COLO829 (cell line): ENCODE data around the gene SPINK14.

Source experiments
- DNase-seq: peaks from one replicate; pipeline ENCODE4 v3.0.0; 2012; ENCODE audit warnings: low spot score

SPINK14 gene

GRCh38 chr5:148168246-148168645, at the start of gene SPINK14:
TSS of gene SPINK14 (plus strand) at chr5:148168546. CDS start at chr5:148169733, 1,187 bp downstream.
- no peak for DNase-seq

GRCh38 chr5:148120317-148120716, 48.0 kb upstream of the SPINK14 start:
- no peak for DNase-seq

GRCh38 chr5:148125641-148126040, 42.7 kb upstream of the SPINK14 start:
- peak; percentile 1 for DNase-seq

DNA sequence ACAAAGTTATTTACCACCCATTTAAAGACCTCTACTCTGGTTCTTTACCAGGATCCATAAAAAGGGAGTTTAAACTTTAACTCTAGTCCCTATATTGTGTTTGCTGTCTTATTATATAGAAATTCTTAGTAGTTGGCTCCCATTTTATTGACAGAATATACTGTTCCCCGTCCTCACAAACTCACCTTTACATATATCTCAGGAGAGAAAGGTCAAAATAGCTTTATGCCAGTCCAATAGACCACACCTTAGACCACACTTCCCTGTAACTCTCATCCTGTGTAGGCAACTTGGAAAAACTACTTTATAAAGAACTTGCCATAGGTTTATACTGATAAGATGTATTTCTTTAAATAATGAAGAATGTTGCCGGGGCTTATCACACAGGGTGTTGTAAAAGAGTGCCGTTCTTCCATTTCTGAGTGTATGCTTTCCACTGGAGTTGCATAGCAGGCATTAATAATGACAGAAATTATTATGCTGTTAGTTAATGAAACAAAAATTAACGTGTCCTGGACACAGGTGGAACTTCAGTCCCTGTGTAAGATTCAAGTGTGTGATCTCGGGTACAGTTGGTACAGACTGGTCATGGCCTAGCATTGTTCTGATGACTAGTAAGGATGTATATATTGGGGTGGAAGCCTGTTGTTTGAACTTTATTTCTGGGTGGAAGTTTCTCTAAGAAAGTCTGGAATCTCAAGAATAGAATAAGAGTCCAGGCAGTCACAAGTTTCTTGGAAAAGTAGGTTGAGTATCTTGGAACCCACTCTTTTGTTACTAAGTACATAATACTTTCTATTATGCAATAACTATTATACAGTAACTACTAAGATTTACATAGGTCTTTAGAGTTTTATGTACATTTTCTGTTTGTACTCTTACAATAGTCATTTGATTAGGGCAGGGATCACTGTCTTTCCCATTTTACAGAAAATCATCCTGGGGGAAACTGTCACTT, 33.0 kb upstream of the SPINK14 start:
- DNase-seq, result no peak

- DNase-seq, result no peak
Measured at GRCh38 chr5:148140846-148141245, 27.5 kb upstream of the SPINK14 start.

DNA sequence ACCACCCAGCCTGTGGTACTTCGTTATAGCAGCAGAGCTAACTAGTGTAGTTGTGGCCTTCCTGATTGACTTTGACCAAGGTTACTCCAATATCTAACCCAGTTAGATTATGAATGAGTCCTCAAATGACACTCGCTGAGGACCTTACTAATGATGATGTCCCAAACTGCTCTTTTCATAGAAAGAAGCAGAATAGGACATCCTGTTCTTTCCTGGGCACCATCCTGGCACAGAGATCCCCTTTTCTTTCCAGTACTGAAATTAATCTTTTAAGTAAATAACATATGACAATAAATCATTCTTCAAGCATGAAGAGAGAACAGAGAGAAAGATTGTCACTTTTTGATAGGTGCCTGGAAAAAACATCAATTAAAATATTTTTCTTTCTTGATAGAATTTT, 26.7 kb upstream of the SPINK14 start:
- no peak for DNase-seq

GRCh38 chr5:148145916-148146315, 22.4 kb upstream of the SPINK14 start:
- DNase-seq, result no peak

DNA sequence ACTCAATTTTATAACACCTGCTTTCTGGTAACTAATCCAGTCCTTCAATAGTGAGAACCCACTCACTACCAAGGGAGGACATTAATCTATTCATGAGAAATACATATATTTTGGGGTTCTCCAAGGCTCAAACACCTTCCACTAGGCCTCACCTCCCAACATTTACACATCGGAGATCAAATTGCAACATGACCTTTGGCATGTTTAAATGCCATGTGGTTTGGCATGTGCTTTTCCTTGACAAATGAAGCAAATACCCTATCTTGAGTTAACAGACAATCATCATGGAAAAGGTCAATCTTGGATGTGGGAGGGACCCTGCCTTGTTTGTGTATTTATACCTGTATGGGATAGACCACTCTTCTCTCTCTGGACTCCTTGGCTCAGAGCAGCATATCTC, 21.9 kb upstream of the SPINK14 start:
- no peak for DNase-seq

DNA sequence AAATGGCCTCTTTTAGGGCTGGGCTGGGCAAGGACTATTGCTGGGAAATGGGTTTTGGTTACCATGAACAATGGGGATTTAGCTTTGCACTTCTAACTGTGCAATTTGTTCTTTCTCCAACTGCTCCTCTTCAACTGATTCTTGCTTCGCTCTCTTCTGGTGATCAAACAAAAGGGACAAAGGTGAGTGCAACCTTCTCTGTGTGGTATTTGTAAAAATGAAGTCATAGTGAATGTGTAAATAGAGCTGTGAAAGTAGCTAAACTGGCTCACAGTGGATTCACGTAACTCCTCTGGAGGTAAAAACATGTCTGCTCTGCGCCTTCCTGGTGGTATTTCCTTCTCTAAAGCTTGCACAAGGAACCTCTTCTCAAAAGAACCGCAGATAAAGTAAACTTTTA, 20.9 kb upstream of the SPINK14 start:
- DNase-seq, result no peak

DNA sequence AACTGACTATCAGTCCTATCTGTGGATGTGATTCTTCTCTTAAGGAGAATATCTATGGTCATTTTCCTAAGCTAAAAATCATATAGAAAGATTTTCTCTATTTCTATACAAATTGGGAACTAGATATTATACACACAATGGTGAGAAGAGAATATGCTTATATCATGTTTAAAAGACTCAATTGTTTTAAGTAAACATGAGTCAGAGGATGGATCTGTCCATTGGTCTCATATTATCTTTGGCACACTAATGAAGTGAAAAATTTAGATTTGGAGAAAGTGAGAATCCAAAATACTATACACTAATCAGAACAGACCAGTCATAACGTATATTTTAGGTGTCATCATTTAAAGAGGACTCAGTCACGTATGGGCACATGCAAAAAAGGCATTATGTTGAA, 16.5 kb upstream of the SPINK14 start:
- DNase-seq, result no peak

- no peak for DNase-seq
Measured at GRCh38 chr5:148152781-148153180, 15.6 kb upstream of the SPINK14 start.

GRCh38 chr5:148156609-148157008, 11.7 kb upstream of the SPINK14 start:
- DNase-seq, result no peak

DNA sequence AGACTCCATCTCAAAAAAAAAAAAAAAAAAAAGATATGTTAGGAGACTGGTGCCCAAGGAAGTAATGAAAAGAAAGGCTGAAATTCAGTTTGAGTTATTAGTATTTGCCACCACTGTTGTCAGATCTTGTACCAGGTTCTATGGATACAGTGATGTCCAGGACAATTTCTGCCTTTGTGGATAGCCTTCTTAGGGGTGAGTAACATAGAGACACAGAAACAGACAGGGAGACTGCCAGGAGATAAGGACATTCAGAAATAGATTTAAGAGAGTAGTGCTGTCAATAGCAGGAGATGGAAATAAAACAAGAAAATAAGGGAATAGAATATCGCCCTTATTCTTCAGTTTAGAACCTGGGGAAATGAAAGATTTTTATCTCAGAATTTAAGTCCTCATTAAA, 6.3 kb upstream of the SPINK14 start:
- DNase-seq, result no peak

DNA sequence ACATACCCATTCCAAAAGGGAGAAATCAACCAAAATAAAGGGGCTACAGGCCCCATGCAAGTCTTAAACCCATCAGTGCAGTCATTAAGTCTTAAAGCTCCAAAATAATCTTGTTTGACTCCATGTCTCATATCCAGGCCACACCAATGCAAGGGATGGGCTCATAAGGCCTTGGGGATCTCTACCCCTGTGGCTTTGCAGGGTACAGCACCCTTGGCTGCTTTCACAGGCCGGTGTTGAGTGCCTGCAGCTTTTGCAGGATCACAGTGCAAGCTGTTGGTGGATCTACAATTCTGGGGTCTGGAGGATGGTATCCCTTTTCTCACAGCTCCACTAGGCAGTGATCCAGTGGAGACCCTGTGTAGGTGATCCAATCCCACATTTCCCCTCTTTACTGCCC, 5.0 kb upstream of the SPINK14 start:
- DNase-seq, result no peak

DNA sequence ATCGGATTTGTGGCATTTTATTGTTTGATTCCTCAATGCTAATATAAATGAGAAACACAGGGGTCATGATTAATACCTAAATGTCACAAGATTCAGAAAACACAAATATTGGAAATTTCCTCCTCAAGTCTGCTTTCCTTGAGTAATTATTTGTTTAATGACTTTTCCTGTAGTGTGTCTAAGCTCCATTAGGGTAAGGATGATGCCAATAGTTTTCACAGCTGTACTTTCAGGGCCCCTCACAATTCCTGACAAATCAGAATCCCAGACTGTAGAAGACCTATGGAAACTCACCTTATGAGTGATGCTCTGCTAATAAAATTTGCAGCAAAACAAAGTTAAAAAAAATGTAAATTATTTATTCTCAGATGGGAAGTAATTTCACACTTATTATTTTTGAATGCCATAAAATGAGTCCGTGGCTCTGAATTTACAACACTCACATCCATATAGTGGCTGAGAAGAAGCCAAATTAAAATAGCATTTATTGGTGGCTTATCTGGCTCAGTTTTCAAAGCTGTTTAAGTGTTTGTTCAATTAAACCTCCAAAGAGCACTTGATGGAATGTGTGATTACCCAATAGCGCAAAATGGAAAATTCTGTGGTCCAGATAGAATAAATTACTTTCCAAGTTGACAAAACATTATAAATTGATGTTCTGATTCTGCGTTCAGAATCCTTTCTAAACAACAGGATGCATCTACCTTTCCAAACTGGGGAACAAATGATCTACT, 1.6 kb upstream of the SPINK14 start:
- no peak for DNase-seq

DNA sequence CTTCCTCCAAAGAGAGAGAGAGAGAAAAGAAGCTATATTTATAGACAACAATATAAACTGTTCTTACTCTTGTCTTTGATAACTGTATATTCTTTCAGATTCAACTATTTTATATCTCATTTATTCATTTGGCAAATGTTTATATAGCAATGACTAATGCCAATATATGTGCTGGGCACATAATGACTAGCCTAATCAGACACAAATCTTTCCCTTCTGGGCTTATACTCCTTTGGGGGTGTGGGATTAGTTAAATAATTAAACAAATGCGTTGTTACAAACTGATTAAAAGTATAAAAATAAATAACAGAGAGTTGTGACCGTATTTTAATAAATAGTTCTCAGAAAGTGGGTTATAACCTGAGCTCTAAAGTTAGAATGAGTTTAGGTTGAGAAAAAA, 4.0 kb downstream of the SPINK14 start:
- DNase-seq, result no peak

- DNase-seq, result no peak
Measured at GRCh38 chr5:148176480-148176879, 8.1 kb downstream of the SPINK14 start.

- DNase-seq, result no peak
Measured at GRCh38 chr5:148177207-148177606, 8.9 kb downstream of the SPINK14 start.

GRCh38 chr5:148179234-148179824, 11.0 kb downstream of the SPINK14 start:
- DNase-seq, result peak; percentile 2

- no peak for DNase-seq
Measured at GRCh38 chr5:148186248-148187003, 18.1 kb downstream of the SPINK14 start.

GRCh38 chr5:148191010-148191409, 22.7 kb downstream of the SPINK14 start:
- no peak for DNase-seq

DNA sequence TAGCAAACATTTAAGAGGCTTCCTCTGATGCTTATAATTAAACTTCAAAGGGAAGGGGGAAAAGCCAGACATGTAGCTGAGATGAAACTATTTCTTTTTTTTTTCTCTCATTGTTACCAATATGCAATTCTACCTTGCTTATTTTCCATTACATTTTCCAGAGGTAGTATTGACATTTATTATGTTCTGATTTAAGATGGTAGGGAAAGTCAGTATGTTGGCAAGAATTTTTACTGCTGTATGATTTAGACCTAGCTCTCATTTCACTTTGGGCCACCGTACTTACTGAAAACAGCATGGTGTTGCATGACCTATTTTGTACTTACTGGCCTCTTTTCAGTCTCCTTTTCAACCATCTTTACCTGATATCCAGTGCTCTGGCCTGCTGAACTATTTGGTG, 24.9 kb downstream of the SPINK14 start:
- no peak for DNase-seq
